ENCODE results near the gene CRTC3.
A peak's percentile ranks its signal among the peaks of the same experiment; 100 is the strongest.

CRTC3 gene, protein sequence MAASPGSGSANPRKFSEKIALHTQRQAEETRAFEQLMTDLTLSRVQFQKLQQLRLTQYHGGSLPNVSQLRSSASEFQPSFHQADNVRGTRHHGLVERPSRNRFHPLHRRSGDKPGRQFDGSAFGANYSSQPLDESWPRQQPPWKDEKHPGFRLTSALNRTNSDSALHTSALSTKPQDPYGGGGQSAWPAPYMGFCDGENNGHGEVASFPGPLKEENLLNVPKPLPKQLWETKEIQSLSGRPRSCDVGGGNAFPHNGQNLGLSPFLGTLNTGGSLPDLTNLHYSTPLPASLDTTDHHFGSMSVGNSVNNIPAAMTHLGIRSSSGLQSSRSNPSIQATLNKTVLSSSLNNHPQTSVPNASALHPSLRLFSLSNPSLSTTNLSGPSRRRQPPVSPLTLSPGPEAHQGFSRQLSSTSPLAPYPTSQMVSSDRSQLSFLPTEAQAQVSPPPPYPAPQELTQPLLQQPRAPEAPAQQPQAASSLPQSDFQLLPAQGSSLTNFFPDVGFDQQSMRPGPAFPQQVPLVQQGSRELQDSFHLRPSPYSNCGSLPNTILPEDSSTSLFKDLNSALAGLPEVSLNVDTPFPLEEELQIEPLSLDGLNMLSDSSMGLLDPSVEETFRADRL

DNA sequence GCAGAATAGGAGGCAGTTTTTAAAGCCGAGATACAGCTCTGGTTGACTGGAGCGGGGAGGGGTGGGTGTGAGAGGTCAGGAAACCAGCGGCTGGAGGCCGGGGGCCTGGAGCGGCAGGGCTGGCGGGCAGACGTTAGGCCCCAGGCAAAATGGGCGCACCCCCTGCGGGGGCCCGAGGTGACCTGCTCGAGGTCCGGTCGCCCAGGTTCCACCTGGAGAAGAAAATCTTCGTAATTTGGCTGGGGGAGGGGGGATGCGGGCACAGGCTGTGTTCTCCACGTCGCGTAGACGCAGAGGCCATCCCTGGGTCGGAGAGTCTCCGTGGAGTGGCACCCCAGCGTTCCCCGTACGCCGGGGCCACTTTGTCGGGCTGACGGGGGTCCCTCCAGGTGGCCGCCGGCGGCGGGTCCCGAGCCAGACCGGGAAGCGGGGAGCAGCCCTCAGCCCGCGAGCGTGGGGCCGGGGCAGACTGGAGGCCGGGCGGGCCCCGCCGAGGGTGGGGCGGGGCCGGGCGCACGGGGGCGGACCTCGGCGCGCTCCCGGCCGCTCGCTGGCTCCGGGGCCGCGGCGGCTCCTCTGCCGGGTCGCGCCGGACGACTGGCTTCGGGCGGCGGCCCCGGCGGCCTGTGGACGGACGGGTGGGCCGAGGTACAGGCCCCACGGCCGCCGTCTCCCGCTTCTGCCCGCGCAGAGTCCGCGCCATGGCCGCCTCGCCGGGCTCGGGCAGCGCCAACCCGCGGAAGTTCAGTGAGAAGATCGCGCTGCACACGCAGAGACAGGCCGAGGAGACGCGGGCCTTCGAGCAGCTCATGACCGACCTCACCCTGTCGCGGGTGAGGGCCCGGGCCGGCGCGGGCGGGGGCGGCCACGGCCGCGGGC is at the start of gene CRTC3:
Gene CRTC3 (plus strand): TSS at position 553 of the 879 bp plus-strand sequence. CDS start 149 bp downstream, at position 702.
- H3K9ac ChIP-seq (ENCODE audit: low read depth in 1 of 2, low read length in 2 of 2), result peak within 1 kb of the TSS; percentile 77 to 80
- no peaks in the 10 kb centered on the region for H3K27me3 ChIP-seq (ENCODE audit: control insufficient read depth in 1 of 2, insufficient read depth in 2 of 2, low read length in 2 of 2)
- H3K4me3 ChIP-seq (ENCODE audit: low read depth in 1 of 2, low read length in 2 of 2), result peak within 1 kb of the TSS; percentile 76 to 90
- no peaks in the 10 kb centered on the region for H3K9me3 ChIP-seq (ENCODE audit: control insufficient read depth in 1 of 2, low read length in 2 of 2)
- peak within 1 kb of the TSS; percentile 81 for H3K27ac ChIP-seq (ENCODE audit: low read depth, low read length)
- no peaks in the 10 kb centered on the region for H3K36me3 ChIP-seq (ENCODE audit: control insufficient read depth in 1 of 2, insufficient read depth in 2 of 2, low read length in 2 of 2)
- peaks cover 9 to 17% of the 10 kb centered on the region in 2 donors for H3K4me1 ChIP-seq (ENCODE audit: control insufficient read depth in 1 of 2, insufficient read depth in 2 of 2, low read length in 2 of 2)

DNA sequence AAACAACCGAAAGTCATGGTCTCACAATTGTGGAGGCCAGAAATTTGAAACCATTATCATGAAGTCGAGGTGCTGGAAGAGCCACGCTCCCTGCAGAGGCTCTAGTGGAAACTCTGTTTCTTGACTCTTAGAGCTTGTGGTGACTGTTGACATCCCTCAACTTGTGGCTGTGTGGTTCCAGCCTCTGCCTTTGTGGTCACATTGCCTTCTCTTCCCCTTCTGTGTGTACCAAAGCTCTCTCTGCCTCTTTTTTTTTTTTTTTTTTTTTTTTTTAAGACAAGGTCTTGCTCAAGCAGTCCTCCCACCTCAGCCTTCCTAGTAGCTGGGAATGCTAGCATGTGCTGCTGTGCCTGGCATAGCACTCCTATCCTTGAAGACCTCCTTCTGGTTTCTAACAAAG is 48.7 kb upstream of the CRTC3 start:
- Histone ChIP-seq H3K27ac (ENCODE audit: low read depth, low read length) (no peak overlapping the region), H3K9me3 (ENCODE audit: control insufficient read depth in 1 of 2, low read length in 2 of 2) (no peaks in the 10 kb centered on the region)

DNA sequence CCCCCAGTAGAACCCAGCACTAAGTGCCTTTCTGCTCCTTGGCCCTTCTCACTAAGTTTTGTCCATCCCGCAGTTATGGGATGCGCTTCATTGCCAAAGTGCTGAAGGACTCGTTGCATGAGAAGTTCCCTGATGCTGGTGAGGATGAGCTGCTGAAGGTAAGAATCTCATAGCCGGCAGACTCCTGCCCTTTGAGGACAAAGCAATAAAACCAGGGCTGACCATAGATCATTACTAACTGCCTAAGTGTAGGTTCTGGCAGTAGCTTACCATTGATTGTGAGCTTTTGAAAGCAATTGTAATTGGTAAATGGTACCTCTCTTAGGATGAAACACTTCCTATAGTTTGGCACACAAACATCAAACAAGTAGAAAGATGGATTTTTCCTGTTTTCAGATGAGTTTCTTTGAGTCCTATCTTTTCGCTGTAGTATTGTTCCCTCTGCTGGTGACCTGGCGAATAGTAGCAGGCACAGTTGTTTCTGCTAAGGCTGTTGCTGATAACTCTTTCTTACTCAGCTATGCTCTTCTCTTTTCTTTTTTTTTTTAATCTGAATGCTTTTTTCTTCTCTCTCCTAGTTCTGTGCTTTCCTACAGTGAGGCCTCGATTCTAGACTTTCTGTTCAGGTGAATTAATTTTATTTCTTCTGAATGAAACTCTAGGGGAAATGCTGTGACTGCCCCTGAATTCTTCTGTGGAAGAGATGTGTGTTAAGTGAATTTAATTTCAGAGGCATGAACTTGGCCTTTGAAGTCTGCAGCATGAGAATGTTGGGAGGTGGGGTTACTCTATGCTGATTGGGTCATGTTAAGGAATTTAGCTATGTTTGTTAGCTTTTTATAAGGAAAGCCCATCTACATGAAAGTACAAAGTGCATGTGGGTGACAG is 47.4 kb upstream of the CRTC3 start:
- Histone ChIP-seq H3K4me1 (ENCODE audit: control insufficient read depth in 1 of 2, insufficient read depth in 2 of 2, low read length in 2 of 2) (no peaks in the 10 kb centered on the region), H3K27ac (ENCODE audit: low read depth, low read length) (no peak overlapping the region), H3K27me3 (ENCODE audit: control insufficient read depth in 1 of 2, insufficient read depth in 2 of 2, low read length in 2 of 2) (no peaks in the 10 kb centered on the region), H3K9ac (ENCODE audit: low read depth in 1 of 2, low read length in 2 of 2) (no peak overlapping the region), H3K9me3 (ENCODE audit: control insufficient read depth in 1 of 2, low read length in 2 of 2) (no peaks in the 10 kb centered on the region), H3K36me3 (ENCODE audit: control insufficient read depth in 1 of 2, insufficient read depth in 2 of 2, low read length in 2 of 2) (peaks cover 41 to 81% of the 10 kb centered on the region in 2 donors), H3K4me3 (ENCODE audit: low read depth in 1 of 2, low read length in 2 of 2) (no peak overlapping the region)

More for the DNA sequence above, 48.7 kb upstream of the CRTC3 start:
- Histone ChIP-seq H3K4me1 (ENCODE audit: control insufficient read depth in 1 of 2, insufficient read depth in 2 of 2, low read length in 2 of 2) (no peaks in the 10 kb centered on the region), H3K27me3 (ENCODE audit: control insufficient read depth in 1 of 2, insufficient read depth in 2 of 2, low read length in 2 of 2) (no peaks in the 10 kb centered on the region), H3K36me3 (ENCODE audit: control insufficient read depth in 1 of 2, insufficient read depth in 2 of 2, low read length in 2 of 2) (peaks cover 35 to 79% of the 10 kb centered on the region in 2 donors), H3K9ac (ENCODE audit: low read depth in 1 of 2, low read length in 2 of 2) (no peak overlapping the region), H3K4me3 (ENCODE audit: low read depth in 1 of 2, low read length in 2 of 2) (no peak overlapping the region)

DNA sequence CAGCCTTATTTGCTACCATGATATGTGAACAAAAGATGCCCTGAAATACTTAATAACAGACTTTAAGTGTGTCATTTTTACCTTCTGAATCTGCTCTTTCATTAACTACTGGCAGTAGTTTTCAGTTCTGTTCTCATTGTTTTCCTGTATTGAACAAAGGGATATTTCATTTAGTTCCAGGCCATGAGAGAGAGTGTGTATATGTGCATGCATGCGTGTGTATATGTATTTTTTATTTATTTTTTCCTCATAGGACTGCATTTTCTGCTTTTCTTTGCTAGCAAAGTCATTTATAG is 46.8 kb upstream of the CRTC3 start:
- Histone ChIP-seq H3K9ac (ENCODE audit: low read depth in 1 of 2, low read length in 2 of 2) (no peak overlapping the region), H3K36me3 (ENCODE audit: control insufficient read depth in 1 of 2, insufficient read depth in 2 of 2, low read length in 2 of 2) (peaks cover 42 to 81% of the 10 kb centered on the region in 2 donors), H3K4me1 (ENCODE audit: control insufficient read depth in 1 of 2, insufficient read depth in 2 of 2, low read length in 2 of 2) (no peaks in the 10 kb centered on the region), H3K4me3 (ENCODE audit: low read depth in 1 of 2, low read length in 2 of 2) (no peak overlapping the region), H3K27me3 (ENCODE audit: control insufficient read depth in 1 of 2, insufficient read depth in 2 of 2, low read length in 2 of 2) (no peaks in the 10 kb centered on the region), H3K9me3 (ENCODE audit: control insufficient read depth in 1 of 2, low read length in 2 of 2) (no peaks in the 10 kb centered on the region), H3K27ac (ENCODE audit: low read depth, low read length) (no peak overlapping the region)

DNA sequence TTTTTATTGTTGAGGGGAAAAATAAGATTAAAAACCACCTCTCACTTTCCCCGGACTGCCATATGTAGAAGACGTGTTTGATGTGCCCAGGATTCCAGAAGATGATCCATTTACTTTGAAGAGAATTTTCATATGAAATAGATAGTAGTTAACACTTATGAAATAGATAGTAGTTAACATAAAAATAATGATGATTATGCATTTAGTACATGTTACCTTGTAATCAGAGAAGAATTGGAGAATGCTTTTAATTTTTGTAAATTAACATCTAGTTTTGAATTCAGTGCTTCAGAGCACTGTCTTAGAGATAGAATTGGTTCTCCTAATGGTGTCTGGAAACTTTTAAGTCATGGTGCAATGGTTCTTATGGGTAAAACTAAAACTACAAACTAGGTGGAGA is 46.1 kb upstream of the CRTC3 start:
- H3K9me3 ChIP-seq (ENCODE audit: control insufficient read depth in 1 of 2, low read length in 2 of 2), result no peaks in the 10 kb centered on the region
- no peak overlapping the region for H3K4me3 ChIP-seq (ENCODE audit: low read depth in 1 of 2, low read length in 2 of 2)
- H3K36me3 ChIP-seq (ENCODE audit: control insufficient read depth in 1 of 2, insufficient read depth in 2 of 2, low read length in 2 of 2), result peaks cover 45 to 79% of the 10 kb centered on the region in 2 donors
- H3K27me3 ChIP-seq (ENCODE audit: control insufficient read depth in 1 of 2, insufficient read depth in 2 of 2, low read length in 2 of 2), result no peaks in the 10 kb centered on the region
- no peak overlapping the region for H3K27ac ChIP-seq (ENCODE audit: low read depth, low read length)
- no peak overlapping the region for H3K9ac ChIP-seq (ENCODE audit: low read depth in 1 of 2, low read length in 2 of 2)
- no peaks in the 10 kb centered on the region for H3K4me1 ChIP-seq (ENCODE audit: control insufficient read depth in 1 of 2, insufficient read depth in 2 of 2, low read length in 2 of 2)

DNA sequence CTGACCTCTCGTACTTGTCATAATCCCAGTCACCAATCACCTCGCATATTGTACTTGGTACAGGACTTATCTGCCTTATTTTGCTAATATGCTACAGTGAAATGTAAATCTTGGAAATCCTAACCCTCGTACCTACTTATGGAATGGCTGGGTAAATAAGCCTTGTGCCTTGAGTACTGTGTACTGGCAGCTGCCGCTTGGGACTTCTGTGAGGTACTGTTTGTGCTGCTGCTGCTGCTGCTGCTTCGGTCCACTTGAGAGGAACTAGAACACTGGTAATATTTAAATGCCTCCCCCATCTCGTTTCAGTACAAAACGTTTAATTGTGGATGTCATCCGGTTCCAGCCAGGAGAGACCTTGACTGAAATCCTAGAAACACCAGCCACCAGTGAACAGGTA is 42.5 kb upstream of the CRTC3 start:
- H3K27ac ChIP-seq (ENCODE audit: low read depth, low read length), result no peak overlapping the region
- H3K27me3 ChIP-seq (ENCODE audit: control insufficient read depth in 1 of 2, insufficient read depth in 2 of 2, low read length in 2 of 2), result no peaks in the 10 kb centered on the region
- H3K4me1 ChIP-seq (ENCODE audit: control insufficient read depth in 1 of 2, insufficient read depth in 2 of 2, low read length in 2 of 2), result no peaks in the 10 kb centered on the region
- no peak overlapping the region for H3K9ac ChIP-seq (ENCODE audit: low read depth in 1 of 2, low read length in 2 of 2)
- H3K36me3 ChIP-seq (ENCODE audit: control insufficient read depth in 1 of 2, insufficient read depth in 2 of 2, low read length in 2 of 2), result peaks cover 61 to 91% of the 10 kb centered on the region in 2 donors
- H3K9me3 ChIP-seq (ENCODE audit: control insufficient read depth in 1 of 2, low read length in 2 of 2), result no peaks in the 10 kb centered on the region
- no peak overlapping the region for H3K4me3 ChIP-seq (ENCODE audit: low read depth in 1 of 2, low read length in 2 of 2)

DNA sequence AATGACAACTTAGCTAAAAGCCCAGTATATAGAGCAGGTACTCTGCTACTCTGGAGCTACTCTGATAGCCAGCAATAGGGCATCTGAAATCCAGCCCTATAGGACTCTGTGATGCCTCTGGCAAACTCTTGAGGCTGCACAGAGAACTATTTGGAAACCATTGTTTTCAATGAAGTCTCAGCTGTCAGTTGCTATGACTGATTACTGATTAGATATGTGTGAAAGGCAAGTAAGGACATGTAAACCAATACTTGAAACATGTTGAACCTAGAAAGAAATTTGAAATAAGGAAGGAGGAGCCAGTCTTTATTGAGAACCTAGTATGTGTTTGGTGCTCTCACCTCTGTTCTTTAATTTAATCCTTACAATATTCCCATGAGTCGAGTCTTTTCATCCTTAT is 40.2 kb upstream of the CRTC3 start:
- no peak overlapping the region for H3K4me3 ChIP-seq (ENCODE audit: low read depth in 1 of 2, low read length in 2 of 2)
- no peaks in the 10 kb centered on the region for H3K27me3 ChIP-seq (ENCODE audit: control insufficient read depth in 1 of 2, insufficient read depth in 2 of 2, low read length in 2 of 2)
- no peak overlapping the region for H3K27ac ChIP-seq (ENCODE audit: low read depth, low read length)
- H3K9me3 ChIP-seq (ENCODE audit: control insufficient read depth in 1 of 2, low read length in 2 of 2), result no peaks in the 10 kb centered on the region
- H3K36me3 ChIP-seq (ENCODE audit: control insufficient read depth in 1 of 2, insufficient read depth in 2 of 2, low read length in 2 of 2), result peaks cover 63 to 93% of the 10 kb centered on the region in 2 donors
- no peaks in the 10 kb centered on the region for H3K4me1 ChIP-seq (ENCODE audit: control insufficient read depth in 1 of 2, insufficient read depth in 2 of 2, low read length in 2 of 2)
- no peak overlapping the region for H3K9ac ChIP-seq (ENCODE audit: low read depth in 1 of 2, low read length in 2 of 2)

DNA sequence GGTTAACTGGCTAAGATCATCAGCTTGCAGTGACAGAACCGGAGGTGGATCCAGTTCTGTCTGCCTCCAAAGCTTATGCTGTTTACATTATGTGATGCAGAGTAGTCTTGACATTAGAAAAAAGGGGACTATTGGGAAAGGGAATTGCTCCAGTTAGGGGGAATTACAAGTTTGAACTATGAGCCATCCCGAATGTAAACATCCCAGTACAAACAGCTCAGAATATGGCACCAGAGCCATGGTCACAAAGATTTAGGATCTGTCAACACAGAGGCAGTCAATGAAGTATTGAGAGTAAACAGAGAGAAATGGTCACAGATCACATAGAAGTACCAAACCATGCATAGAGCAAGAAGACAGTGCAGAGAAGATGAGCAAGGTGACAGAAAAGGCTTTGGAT is 39.8 kb upstream of the CRTC3 start:
- Histone ChIP-seq H3K27me3 (ENCODE audit: control insufficient read depth in 1 of 2, insufficient read depth in 2 of 2, low read length in 2 of 2) (no peaks in the 10 kb centered on the region), H3K4me1 (ENCODE audit: control insufficient read depth in 1 of 2, insufficient read depth in 2 of 2, low read length in 2 of 2) (no peaks in the 10 kb centered on the region), H3K9ac (ENCODE audit: low read depth in 1 of 2, low read length in 2 of 2) (no peak overlapping the region), H3K9me3 (ENCODE audit: control insufficient read depth in 1 of 2, low read length in 2 of 2) (no peaks in the 10 kb centered on the region), H3K36me3 (ENCODE audit: control insufficient read depth in 1 of 2, insufficient read depth in 2 of 2, low read length in 2 of 2) (peaks cover 63 to 93% of the 10 kb centered on the region in 2 donors), H3K4me3 (ENCODE audit: low read depth in 1 of 2, low read length in 2 of 2) (no peak overlapping the region), H3K27ac (ENCODE audit: low read depth, low read length) (no peak overlapping the region)

DNA sequence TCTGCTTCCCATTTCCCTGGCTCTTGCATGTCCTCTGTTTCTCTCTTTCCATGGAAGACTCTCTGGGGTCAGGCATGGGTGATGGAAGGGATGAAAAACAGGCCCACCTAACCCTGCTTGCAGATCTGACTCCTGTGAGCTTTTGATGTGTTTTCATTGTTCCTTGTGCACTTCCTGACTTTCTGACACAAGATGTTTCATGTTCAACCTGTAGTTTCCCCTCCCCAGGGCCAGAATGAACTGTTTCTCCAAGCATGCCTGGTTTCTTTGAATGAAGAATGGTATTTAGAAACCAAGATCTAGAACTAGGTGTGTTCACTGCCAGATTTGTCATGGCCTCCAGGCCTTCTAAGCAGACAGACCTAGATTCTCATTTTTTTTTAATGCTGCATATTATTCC is 36.1 kb upstream of the CRTC3 start:
- peaks cover 52 to 85% of the 10 kb centered on the region in 2 donors for H3K36me3 ChIP-seq (ENCODE audit: control insufficient read depth in 1 of 2, insufficient read depth in 2 of 2, low read length in 2 of 2)
- H3K9ac ChIP-seq (ENCODE audit: low read depth in 1 of 2, low read length in 2 of 2), result no peak overlapping the region
- H3K9me3 ChIP-seq (ENCODE audit: control insufficient read depth in 1 of 2, low read length in 2 of 2), result no peaks in the 10 kb centered on the region
- H3K27me3 ChIP-seq (ENCODE audit: control insufficient read depth in 1 of 2, insufficient read depth in 2 of 2, low read length in 2 of 2), result no peaks in the 10 kb centered on the region
- no peak overlapping the region for H3K4me3 ChIP-seq (ENCODE audit: low read depth in 1 of 2, low read length in 2 of 2)
- no peak overlapping the region for H3K27ac ChIP-seq (ENCODE audit: low read depth, low read length)
- no peaks in the 10 kb centered on the region for H3K4me1 ChIP-seq (ENCODE audit: control insufficient read depth in 1 of 2, insufficient read depth in 2 of 2, low read length in 2 of 2)

All from duodenal mucosa (tissue), 2 donors.